GM19023 (cell line): ENCODE results near the gene SRGAP2C.
"Not testable (repeated sequence)": the region's sequence is repeated elsewhere in the genome, so short reads cannot be mapped to it uniquely, and the experiment has no call there.

Experiments
- ATAC-seq: cut with Tn5 transposase; IDR thresholded peaks from one replicate; pipeline ENCODE4 v1.9.1; 2021; ENCODE audit warnings: mild to moderate bottlenecking, moderate library complexity; ENCODE audit not compliant: unreplicated experiment

The SRGAP2C gene

GRCh38 chr1:121278202-121278601, 93.4 kb downstream of the SRGAP2C start:
- ATAC-seq, result not testable (repeated sequence)

- not testable (repeated sequence) for ATAC-seq
Observed at GRCh38 chr1:121278777-121279547, 94.2 kb downstream of the SRGAP2C start.

GRCh38 chr1:121279548-121279898, 94.7 kb downstream of the SRGAP2C start:
- ATAC-seq, result not testable (repeated sequence)

GRCh38 chr1:121280699-121281317, 96.0 kb downstream of the SRGAP2C start:
- ATAC-seq, result not testable (repeated sequence)

GRCh38 chr1:121281480-121281879, 96.7 kb downstream of the SRGAP2C start:
- ATAC-seq, result not testable (repeated sequence)

- not testable (repeated sequence) for ATAC-seq
Observed at GRCh38 chr1:121283587-121284180, 98.9 kb downstream of the SRGAP2C start.

GRCh38 chr1:121292590-121292989, 107.8 kb downstream of the SRGAP2C start:
- not testable (repeated sequence) for ATAC-seq

GRCh38 chr1:121293263-121294204, 108.8 kb downstream of the SRGAP2C start:
- ATAC-seq, result not testable (repeated sequence)

- ATAC-seq, result not testable (repeated sequence)
Observed at GRCh38 chr1:121294205-121294570, 109.4 kb downstream of the SRGAP2C start.

GRCh38 chr1:121296563-121296962, 111.8 kb downstream of the SRGAP2C start:
- not testable (repeated sequence) for ATAC-seq

- ATAC-seq, result not testable (repeated sequence)
Observed at GRCh38 chr1:121298529-121298928, 113.8 kb downstream of the SRGAP2C start.

- ATAC-seq, result not testable (repeated sequence)
Observed at GRCh38 chr1:121299514-121300149, 114.9 kb downstream of the SRGAP2C start.

- ATAC-seq, result not testable (repeated sequence)
Observed at GRCh38 chr1:121301876-121302275, 117.1 kb downstream of the SRGAP2C start.

GRCh38 chr1:121307759-121308158, 123.0 kb downstream of the SRGAP2C start:
- ATAC-seq, result not testable (repeated sequence)

- ATAC-seq, result not testable (repeated sequence)
Observed at GRCh38 chr1:121315509-121315908, 130.7 kb downstream of the SRGAP2C start.

- ATAC-seq, result not testable (repeated sequence)
Observed at GRCh38 chr1:121316081-121316480, 131.3 kb downstream of the SRGAP2C start.

- ATAC-seq, result not testable (repeated sequence)
Observed at GRCh38 chr1:121317491-121318468, 133.0 kb downstream of the SRGAP2C start.

- not testable (repeated sequence) for ATAC-seq
Observed at GRCh38 chr1:121318687-121319086, 133.9 kb downstream of the SRGAP2C start.

GRCh38 chr1:121321660-121322059, 136.9 kb downstream of the SRGAP2C start:
- not testable (repeated sequence) for ATAC-seq
